Measurements from ENCODE around the gene KDM4C.

The KDM4C gene

GRCh38 chr9:7148243-7148765 lies 390.5 kb downstream of the KDM4C start:
- no peak for DNase-seq

GRCh38 chr9:7149258-7149657 lies 391.5 kb downstream of the KDM4C start:
- no peak for DNase-seq

GRCh38 chr9:7150153-7150890 lies 392.5 kb downstream of the KDM4C start:
- DNase-seq, result no peak

GRCh38 chr9:7153134-7153533 lies 395.4 kb downstream of the KDM4C start:
- no peak for DNase-seq

- DNase-seq, result no peak
Measured at GRCh38 chr9:7153566-7153965, 395.8 kb downstream of the KDM4C start.

GRCh38 chr9:7154003-7154619 lies 396.3 kb downstream of the KDM4C start:
- DNase-seq, result no peak

- no peak for DNase-seq
Measured at GRCh38 chr9:7154650-7155049, 396.9 kb downstream of the KDM4C start.

- DNase-seq, result no peak
Measured at GRCh38 chr9:7161469-7161868, 403.7 kb downstream of the KDM4C start.

GRCh38 chr9:7163932-7164331 lies 406.2 kb downstream of the KDM4C start:
- no peak for DNase-seq

GRCh38 chr9:7164440-7165330 lies 406.9 kb downstream of the KDM4C start:
- DNase-seq, result no peak

- DNase-seq, result no peak
Measured at GRCh38 chr9:7165331-7165975, 407.7 kb downstream of the KDM4C start.

GRCh38 chr9:7166074-7166473 lies 408.3 kb downstream of the KDM4C start:
- no peak for DNase-seq

GRCh38 chr9:7169717-7170389 lies 412.1 kb downstream of the KDM4C start:
- no peak for DNase-seq

- no peak for DNase-seq
Measured at GRCh38 chr9:7171396-7172153, 413.8 kb downstream of the KDM4C start.

GRCh38 chr9:7172154-7173115 lies 414.7 kb downstream of the KDM4C start:
- peak; percentile 6 for DNase-seq

- no peak for DNase-seq
Measured at GRCh38 chr9:7173139-7173538, 415.4 kb downstream of the KDM4C start.

GRCh38 chr9:7174301-7174700 lies 416.5 kb downstream of the KDM4C start:
- no peak for DNase-seq

GRCh38 chr9:7174884-7175283 lies 417.1 kb downstream of the KDM4C start:
- DNase-seq, result no peak

- no peak for DNase-seq
Measured at GRCh38 chr9:7176561-7176960, 418.8 kb downstream of the KDM4C start.

- no peak for DNase-seq
Measured at GRCh38 chr9:7177383-7177782, 419.6 kb downstream of the KDM4C start.

Data from kidney glomerular epithelial cell (primary cell).